Glutamatergic neuron (in vitro differentiated cells): ENCODE measurements around the gene RAB40C. TPM values are rescaled to one million over a fixed set of nuclear protein-coding genes. Genes with fewer than 3 reads are reported as not detected.

Source experiments
- DNase-seq: peaks from one replicate; pipeline ENCODE4 v3.0.0; 2022
- H3K27ac Mint-ChIP-seq: one replicate; pipeline ENCODE4 v1.8.0; 2020; ENCODE audit warnings: mild to moderate bottlenecking, mixed read lengths, inconsistent platforms; ENCODE audit not compliant: unreplicated experiment
- H3K27me3 Mint-ChIP-seq: one replicate; pipeline ENCODE4 v1.8.0; 2020; ENCODE audit warnings: mild to moderate bottlenecking, moderate library complexity, mixed read lengths, inconsistent platforms; ENCODE audit not compliant: unreplicated experiment
- H3K36me3 Mint-ChIP-seq: one replicate; pipeline ENCODE4 v1.8.0; 2020; ENCODE audit warnings: mild to moderate bottlenecking, mixed read lengths, inconsistent platforms; ENCODE audit not compliant: unreplicated experiment
- H3K4me1 Mint-ChIP-seq: one replicate; pipeline ENCODE4 v1.8.0; 2020; ENCODE audit warnings: mild to moderate bottlenecking, low read depth, mixed read lengths, inconsistent platforms; ENCODE audit not compliant: unreplicated experiment
- H3K4me3 Mint-ChIP-seq: one replicate; pipeline ENCODE4 v1.8.0; 2020; ENCODE audit warnings: mild to moderate bottlenecking, mixed read lengths, inconsistent platforms; ENCODE audit not compliant: unreplicated experiment
- H3K9me3 Mint-ChIP-seq: one replicate; pipeline ENCODE4 v1.8.0; 2020; ENCODE audit warnings: mild to moderate bottlenecking, moderate library complexity, mixed read lengths, inconsistent platforms; ENCODE audit not compliant: unreplicated experiment
- CTCF ChIP-seq: fragments of 200-600 bp; sonication (generic); IDR thresholded peaks from one replicate; pipeline ENCODE4 v1.5.0; 2021; ENCODE audit not compliant: partially characterized antibody, unreplicated experiment
- total RNA-seq: library from RNA; stranded (reverse); fragmentation: NEBNext Ultra II Directional; extraction: Animal tissue kit (Norgen Biotek cat#: 25700); gene quantifications from one replicate; pipeline ENCODE4 v1.2.1, GENCODE V29; 2021; ENCODE audit not compliant: unreplicated experiment

RAB40C gene
- total RNA-seq, 1 donor from 2014 or later: 48.3 TPM

- Mint-ChIP-seq H3K4me3 (no peak overlapping the region), H3K27ac (no peak overlapping the region), H3K9me3 (peaks cover 2% of the 10 kb centered on the region), H3K36me3 (no peaks in the 10 kb centered on the region), H3K4me1 (no peaks in the 10 kb centered on the region), H3K27me3 (peaks cover 2% of the 10 kb centered on the region)
- peak; percentile 25 for TF ChIP-seq CTCF
- peak; percentile 75 for DNase-seq
These were observed 42.7 kb upstream of the RAB40C start for GRCh38 chr16:546909-547770.

GRCh38 chr16:548586-548985 lies 41.3 kb upstream of the RAB40C start:
- Mint-ChIP-seq H3K9me3 (no peaks in the 10 kb centered on the region), H3K36me3 (no peaks in the 10 kb centered on the region), H3K27me3 (peaks cover 2% of the 10 kb centered on the region), H3K27ac (no peak overlapping the region), H3K4me3 (no peak overlapping the region), H3K4me1 (no peaks in the 10 kb centered on the region)
- no peak for TF ChIP-seq CTCF
- no peak for DNase-seq

- no peaks in the 10 kb centered on the region for H3K4me1 Mint-ChIP-seq
- H3K27ac Mint-ChIP-seq: no peak overlapping the region
- H3K9me3 Mint-ChIP-seq: no peaks in the 10 kb centered on the region
- peaks cover 2% of the 10 kb centered on the region for H3K27me3 Mint-ChIP-seq
- no peak overlapping the region for H3K4me3 Mint-ChIP-seq
- DNase-seq: no peak
- no peak for TF ChIP-seq CTCF
- H3K36me3 Mint-ChIP-seq: no peaks in the 10 kb centered on the region
These were observed 40.2 kb upstream of the RAB40C start for GRCh38 chr16:549544-550263.

- TF ChIP-seq CTCF: no peak
- no peaks in the 10 kb centered on the region for H3K36me3 Mint-ChIP-seq
- H3K9me3 Mint-ChIP-seq: no peaks in the 10 kb centered on the region
- DNase-seq: no peak
- no peak overlapping the region for H3K4me3 Mint-ChIP-seq
- H3K27ac Mint-ChIP-seq: no peak overlapping the region
- H3K4me1 Mint-ChIP-seq: no peaks in the 10 kb centered on the region
- no peaks in the 10 kb centered on the region for H3K27me3 Mint-ChIP-seq
These were observed 38.7 kb upstream of the RAB40C start for GRCh38 chr16:551210-551609.

GRCh38 chr16:552171-552570 lies 37.7 kb upstream of the RAB40C start:
- Mint-ChIP-seq H3K9me3 (no peaks in the 10 kb centered on the region), H3K36me3 (no peaks in the 10 kb centered on the region), H3K27ac (no peak overlapping the region), H3K4me3 (no peak overlapping the region), H3K27me3 (no peaks in the 10 kb centered on the region), H3K4me1 (no peaks in the 10 kb centered on the region)
- no peak for TF ChIP-seq CTCF
- DNase-seq: no peak
